HG03571 (cell line): ENCODE data around the gene CLIC1.

ENCODE experiments used
- ATAC-seq: cut with Tn5 transposase; IDR thresholded peaks from one replicate; pipeline ENCODE4 v1.9.1; 2021; ENCODE audit not compliant: unreplicated experiment

CLIC1 gene

DNA sequence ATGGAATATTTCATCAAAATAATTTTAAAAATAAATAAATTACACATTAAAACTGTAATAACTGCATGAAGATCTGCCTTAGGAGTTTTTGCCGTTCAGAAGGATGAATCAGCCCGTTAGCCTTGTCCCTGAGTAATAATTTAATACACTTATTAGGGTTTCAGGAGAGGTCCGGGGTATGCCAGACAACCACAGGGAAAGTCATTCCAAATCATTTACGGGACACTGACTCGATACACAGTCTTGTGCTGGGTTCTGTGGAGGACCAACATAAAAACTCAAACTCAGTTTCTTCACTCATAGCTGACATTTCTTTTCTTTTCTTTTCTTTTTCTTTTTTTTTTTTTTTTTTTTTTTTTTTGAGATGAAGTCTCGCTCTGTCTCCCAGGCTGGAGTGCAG is 30.4 kb downstream of the CLIC1 start:
- ATAC-seq = no peak

DNA sequence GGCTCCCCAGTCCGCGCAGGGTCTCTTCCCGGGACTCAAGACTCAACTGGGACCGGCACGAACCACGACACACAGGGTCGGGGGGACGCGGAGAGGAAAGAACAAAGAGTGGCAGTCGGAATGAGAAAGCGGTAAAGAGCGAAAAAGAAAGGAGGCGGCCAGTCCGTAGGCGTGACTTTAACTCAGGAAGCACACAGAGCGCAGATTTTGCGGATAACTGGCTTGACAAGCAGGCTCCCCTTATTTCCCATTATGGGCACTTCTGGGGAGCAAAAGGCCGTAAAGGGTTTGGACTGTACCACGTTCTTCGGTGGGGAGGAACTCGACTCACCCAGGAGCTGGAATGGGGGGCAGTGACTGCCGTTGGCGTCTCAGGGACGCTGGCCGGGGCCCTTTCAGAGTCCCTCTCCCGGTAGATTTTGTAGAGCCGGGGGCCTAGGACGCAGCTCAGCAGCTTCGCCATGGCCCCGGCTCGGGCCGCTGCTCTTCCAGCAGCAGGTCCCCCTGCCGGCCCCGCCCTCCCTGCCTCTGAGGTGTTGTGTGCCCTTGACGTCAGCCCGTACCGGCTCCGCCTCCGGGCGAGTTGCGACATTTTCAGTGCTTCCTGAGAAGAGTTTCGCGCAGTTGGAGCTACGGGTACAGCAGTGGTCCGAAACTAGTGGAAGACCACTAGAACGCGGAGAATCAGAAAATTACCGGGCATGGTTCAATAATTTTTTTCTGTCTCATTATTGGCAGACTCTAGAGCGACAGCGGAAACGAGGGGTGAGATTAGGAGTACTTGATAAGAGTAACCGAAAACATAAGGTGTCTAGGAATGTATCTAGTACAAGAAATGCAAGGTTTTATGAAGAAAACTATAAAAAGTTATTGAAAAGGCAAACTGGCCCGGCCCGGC is 33.3 kb downstream of the CLIC1 start, which contains the start of gene ABHD16A:
Gene ABHD16A, minus strand, starts transcription at position 506 of the 898 bp plus-strand sequence. Its CDS starts 43 bp downstream, at position 463.
- peak; percentile 86 for ATAC-seq

DNA sequence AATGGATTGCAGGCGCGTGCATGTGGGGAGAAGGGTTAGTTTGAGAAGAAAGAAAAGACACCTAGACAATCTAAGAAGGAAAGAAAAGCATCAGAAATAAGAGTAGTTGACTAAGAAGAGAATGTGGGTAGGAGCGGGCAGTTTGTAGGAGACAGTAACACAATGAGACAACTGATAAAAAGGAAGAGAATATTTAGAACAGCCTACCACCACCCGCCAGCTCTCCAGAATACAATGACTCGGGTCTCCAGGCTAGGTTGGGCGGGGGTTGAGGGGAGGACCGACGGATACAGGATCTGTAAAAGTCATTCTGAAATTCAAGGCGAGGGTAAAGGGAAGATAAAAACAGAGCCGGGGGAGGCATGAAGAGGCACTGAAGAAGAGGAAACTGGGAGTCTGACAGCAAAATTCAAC is 33.9 kb downstream of the CLIC1 start:
- ATAC-seq = no peak

DNA sequence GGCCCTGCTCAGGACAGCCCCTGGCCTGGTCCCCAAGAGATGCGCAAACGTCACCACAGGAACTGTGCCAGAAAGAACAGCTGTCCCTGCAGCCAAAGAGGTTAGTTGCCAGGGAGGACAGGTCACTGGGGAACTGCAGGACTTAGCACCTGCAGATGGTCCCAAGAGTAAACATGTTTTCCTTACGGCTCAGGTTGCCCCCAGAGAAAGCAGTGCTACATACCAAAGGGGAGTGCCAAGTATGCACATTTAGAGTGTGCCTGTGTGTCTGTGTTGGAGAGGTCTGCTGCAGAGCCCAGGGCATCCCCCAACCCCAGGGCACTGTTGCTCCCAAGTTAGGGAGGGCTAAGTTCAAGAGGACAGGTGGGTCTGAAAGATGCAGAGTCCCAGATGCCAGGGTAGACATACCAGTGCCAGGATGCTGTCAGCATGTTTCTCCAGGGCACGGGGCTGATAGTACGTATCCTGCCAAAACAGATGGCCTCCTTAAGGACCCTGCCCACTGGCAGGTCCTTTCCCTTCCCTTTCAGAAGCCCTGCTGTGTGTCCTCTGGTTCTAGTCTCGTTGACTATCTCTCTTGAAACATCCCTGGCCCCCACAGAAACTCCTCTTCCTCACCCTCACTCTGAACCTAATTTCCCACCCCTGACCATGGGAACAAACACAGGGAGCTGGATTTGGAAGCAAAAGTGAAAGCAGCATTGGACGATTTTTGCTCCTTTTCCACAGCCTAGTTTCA is 34.5 kb downstream of the CLIC1 start:
- no peak for ATAC-seq

DNA sequence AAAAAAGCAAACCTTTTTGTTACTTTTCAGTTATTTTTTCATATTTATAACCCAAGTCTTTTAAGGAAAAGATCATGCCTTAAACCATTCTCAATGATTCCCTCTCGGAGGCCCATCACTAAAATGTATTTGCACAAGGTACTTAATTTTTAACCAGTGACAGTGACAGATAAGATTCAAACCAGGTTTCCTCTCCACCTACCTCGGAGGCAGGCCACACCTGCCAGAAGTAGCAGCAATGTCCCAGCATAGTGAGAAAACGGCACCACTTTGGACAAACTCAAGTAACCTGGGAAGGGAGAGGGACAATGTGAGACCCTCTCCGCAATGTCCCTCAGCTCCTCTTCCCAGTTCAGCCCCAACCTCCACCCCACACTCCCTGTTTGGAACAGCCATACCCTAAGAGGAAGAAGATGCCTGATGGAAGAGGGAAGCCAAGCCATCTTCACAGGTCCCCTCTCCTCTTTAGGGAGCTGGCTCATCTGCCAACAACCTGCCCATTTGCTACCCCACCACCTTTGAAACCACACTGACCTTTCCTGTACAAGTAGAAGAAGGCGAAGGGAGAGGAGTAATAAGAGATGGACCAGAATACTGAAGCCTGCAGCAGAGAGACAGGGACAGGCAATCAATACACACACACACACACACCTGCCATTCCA is 35.5 kb downstream of the CLIC1 start:
- ATAC-seq = no peak

DNA sequence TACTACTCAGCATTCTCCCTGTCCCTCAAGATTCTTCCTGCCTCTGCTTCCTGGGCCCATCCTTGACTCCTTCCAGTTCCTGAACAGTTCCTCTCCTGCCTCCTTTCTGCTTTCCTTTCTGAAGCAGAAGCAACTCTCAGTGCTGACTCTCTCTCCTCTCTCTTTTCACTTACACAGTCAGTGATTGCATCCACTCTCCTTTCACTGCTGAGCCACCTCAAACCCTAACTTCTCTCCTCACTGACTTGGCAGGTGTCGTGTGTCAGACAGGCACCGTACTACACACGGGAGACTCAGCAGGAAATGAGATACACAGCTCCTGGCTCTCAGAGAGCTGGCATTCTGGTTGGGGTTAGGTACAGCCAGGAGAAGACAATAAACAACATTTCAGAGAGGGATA is 38.8 kb downstream of the CLIC1 start:
- ATAC-seq = no peak

DNA sequence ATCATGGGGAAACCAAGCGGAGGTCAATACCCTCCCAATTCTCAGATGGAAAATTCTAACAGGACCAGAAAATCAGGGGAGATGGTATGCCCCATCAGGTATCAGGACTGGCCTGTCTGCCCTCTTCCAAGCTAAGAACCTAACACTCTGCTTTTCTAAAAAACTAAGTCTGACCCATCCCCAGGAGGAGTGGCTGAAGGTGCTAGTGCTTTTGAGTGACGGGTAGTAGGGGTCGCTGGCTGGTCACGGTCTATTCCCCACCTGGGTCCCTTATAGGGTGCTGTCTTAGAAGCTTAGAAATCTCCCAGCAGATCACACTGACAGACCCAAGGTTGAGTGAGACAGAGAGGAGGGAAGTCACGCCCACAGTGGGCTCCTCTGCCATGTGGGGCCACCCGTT is 42.8 kb downstream of the CLIC1 start:
- ATAC-seq = no peak

DNA sequence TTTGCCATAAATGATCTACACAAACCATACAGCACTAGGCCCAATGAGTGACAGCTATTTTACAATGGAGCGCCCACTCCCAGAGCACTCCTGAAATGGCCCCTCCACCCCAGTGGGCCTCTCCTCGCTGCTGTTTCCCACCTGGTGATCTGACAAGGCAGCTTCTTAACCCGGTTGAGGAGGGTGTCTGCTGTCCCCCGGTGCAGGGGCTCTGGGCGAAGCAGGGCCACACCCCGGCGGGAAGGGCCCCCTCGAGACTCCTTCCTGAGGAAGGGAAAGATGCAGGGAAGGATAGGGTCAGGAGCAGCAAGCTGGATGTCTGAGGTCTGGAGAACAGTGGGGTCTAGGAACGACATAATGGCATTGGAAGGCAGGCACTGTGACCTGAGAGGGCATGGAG is 43.4 kb downstream of the CLIC1 start:
- ATAC-seq = no peak

DNA sequence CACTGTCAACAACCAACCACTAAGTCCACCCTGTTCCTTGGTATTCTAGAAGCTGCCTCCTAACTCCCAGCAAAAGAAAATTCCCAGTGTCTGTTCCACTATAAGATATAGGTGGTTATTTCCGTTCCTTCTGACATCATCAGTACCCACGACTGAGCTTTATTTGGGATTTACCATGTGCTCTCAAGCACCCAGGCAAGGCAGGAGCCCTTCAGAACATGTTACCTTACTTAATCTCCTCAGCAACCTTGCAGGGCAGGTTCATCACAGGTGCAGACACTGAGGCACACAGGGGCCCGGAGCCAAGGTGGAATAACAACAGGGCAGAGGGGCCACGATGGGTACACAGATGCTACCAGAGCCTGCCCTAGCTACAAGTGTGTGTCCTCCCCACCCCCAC is 44.0 kb downstream of the CLIC1 start:
- ATAC-seq = no peak

DNA sequence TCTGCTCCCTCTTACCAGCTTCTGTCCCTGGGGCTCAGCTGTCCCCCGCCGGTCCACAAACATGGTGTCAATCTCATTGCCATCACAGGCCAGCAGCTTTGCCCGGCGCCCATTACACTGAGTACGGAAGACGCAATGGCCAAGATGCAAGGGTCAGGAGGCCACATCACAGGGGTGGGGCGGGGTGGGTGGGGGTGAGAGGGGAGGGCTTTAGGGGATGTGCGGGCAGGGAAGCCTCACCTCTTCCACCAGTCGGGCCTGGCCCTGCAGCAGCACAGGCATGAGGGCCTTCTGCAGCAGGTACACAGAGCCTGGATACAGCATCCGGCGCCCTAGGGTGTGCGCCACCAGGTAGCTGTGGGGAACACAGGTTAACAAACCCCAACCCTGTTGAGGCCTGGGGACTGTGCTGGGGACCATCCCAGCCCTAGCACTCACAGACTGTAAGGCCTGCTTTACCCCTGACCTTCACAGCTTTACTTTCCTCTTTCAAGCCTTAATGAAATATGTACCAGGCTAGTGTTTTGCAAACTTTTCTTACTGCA is 44.7 kb downstream of the CLIC1 start:
- no peak for ATAC-seq

DNA sequence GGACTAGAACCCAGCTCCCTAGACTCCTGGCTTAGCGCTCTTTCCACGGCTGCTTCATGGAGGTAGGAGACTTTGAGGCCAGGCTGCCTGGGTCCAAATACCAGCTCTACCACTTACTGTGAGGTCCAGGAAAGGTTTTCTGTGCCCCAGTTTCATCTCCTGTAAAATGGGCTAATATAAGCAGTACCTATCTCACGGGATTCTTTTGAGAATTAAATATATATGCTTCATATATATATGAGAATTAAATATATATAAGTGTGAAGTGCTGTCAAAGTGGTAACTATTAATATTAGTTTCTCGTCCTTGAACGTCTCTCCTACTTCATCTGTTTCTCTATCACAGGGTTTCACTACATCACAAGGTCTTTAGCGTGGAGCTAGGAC is 45.3 kb downstream of the CLIC1 start:
- ATAC-seq = no peak

DNA sequence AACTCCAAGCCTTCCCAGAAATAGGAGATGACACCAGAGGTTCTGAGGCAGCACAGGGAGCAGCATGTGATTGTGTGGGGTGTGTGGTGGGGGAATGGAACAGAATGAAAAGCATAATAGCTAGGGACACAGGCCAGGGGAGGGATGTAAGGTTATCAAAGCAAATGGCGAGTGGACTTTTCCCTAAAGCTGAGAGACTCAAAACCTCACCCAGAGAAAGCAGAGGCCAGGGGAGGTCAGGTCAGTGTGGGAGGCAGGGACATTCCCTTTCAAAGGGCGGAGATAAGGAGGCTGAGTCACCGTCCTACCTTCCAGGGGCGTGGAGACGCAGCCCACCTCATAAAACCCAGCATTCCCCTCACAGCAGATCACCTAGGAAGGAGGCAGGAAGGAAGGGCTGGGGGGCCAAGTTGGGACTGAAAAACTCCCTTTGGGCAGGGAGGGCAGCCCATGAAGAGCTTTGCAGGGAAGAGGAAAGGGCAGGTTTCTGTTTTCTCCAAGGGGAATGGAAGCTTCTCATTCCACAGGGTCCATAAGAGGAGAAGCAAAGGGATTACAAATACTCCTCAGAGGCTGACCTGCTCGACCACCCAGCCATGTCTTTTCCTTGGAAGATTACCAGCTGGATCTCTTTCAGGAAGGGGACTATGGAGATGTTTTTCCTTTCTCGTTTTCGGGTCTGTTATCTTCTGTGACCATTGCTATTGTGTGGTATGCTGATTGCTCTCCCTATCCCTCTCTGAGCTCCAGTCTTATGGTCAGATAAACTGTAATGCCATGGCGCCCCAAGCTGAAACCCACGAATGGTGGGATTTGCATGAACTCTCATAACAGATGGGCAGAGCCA is 45.9 kb downstream of the CLIC1 start:
- ATAC-seq = no peak

DNA sequence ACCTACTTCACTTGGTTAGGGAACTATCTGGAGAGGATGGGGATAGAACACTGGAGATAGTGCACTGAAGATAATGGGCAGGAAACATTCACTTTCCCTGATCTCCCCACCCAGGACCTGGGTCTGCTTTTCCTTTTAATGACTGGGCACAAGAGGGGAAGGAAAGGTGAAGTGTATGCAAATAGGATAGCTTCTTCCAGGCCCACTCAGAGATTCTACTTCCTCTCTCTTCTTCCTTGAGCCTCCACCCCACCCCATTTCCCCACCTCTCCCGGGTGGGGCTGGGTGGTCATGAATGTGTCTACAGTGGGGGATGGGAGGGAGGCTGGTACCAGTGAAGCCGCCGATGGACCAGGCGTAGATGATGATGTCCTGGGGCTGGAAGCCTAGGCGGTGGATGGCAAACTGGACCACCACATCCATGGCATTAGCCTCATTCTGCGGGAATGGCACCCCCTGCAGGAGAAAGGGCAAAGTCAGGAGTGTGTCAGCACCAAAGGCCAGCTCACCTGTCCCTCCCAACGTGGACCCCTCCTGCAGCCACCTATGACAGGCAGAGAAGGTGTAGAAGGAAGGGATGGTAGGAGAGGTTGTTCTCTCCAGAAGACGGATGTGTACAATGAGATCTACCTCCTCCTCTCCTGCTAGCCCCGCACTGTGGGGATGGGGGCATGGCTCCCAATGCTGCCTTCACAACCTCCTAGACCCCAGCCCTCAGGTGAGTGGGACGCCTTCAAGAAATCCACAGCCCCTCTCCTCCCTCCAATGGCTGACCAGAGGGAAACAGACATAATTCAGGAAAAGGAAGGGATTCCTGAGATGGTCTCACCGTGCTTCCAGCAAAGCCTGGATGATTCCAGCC is 46.9 kb downstream of the CLIC1 start:
- ATAC-seq = no peak

DNA sequence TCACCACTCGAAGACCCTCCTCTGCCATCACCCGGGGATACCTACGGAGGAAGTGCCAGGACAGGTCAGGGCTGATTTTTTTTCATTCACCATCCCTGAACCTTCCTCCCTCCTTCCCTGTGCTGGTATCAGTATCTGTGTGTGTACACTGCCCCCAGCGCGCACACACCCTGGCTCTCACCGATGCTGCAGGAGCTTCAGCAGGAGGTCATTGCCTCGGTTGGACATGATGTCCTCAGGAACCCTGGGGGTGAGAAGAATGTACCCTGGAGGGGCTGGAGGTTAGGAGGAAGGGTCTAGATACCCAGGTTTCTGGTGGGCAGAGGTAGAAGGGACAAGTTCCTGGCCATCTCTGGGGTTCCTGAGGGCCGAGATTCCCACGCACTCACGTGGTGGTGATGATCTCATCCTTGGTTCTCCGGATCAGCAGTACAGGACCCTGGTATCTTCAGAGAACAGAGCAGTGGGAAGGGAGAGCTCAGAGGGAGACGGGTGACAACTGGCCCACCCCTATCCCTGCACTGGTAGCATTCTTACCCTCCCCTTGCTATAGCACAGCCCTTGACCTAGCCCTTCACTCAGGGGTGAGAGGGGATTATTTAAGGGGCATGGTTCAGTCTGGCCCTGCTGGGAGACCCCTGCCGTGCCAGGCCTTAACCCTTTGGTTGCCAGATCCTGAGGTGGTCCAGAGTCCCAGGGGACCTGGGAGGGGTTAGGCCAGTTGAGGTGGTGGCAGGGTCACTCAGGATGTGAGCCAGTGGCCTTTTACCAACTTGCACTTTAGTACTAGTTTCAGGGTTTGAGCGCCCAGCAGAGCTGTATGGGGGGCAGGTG is 48.3 kb downstream of the CLIC1 start:
- ATAC-seq = no peak

DNA sequence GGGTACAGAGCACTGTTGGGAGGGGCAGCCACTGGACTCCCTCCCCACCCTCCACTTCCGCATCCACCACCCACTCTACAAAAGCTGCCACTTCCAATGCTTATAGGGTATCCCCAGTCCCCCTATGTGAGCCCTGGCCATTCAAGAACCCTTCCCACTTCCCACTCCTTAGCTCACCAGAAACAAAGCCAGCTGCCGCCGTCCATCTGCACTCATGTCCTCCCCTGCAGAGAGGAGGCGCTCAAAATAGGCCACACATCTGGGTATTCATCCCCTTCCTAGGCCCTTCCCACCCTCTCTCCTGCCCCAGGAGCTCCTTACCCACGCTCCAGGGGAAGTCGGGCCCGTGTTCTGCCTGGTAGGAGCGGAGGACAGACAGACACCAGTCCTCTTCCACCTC is 49.0 kb downstream of the CLIC1 start:
- no peak for ATAC-seq

DNA sequence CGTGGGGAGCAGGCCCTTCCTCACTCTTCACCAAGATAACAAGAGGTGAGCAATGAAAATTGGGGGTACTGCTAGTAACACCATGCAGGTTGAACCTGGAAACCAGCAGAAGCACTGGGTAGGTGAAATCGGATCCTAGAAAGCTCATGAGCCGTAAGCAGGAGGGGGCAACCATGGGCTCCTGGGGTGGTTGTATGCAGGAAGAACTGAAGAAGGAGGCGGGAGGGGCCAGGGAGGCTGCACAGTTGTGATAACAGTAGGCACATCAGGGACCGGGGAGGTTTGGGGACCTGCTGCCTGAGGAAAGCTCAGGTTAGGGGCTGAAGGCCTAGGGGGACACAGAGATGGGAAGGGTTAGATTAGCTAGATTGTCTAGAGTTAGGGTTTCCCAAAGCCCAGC is 49.8 kb downstream of the CLIC1 start:
- ATAC-seq = no peak

DNA sequence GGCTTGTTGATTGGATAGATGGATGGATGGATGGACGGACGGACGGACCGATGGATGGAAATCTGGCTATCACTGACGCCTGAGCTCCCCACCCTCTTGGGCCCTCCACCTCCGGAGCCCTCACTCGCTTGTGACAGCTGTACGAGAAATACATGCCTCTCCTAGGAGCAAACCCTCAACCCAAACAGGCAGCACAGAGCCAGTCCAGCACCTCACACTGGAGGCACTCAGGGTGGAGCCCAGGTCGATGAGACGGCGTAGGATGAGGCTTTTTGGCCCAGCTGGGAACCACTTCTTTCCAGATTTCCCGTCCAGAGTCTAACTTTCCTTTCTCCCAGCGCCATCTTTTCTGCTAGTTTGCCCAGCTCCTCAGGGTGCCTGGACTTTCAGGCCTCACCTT is 52.7 kb downstream of the CLIC1 start:
- ATAC-seq = no peak

DNA sequence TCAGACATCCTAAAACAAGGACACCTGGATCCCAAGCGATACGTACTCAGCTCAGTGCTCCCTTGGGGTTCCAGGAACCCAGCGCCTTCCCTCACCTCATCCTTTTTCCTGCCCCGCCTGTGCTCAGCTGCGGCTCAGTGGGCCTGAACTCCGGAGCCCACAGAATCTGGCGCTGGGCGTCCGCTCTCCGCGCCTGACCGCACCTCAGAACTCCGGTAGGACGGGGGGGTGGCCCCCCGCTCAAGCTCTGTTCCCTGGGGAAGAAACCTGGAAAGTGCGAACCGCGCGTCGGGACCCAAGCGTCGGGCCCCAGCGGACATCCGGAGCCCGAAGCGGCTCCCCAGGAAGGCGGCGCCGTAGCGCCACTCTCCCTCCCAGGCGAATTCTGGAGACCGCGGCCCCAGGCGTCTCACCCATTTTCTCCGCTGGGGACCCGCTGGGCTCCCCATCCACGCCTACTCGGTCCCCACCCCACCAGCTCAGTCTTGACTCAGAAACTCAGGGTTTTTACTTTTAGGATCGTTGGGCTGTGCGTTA is 55.1 kb downstream of the CLIC1 start:
- no peak for ATAC-seq
